ENCODE measurements around the gene C3orf22. TPM values are rescaled to one million over a fixed set of nuclear protein-coding genes. Genes with fewer than 3 reads are reported as not detected.

Gene C3orf22
- total and polyA plus RNA-seq, 9 of the 15 experiments (the other 6 are each of a cell fraction or from before 2014, with no cell fraction given), result not detected

GRCh38 chr3:126551839-126552687, 6.7 kb downstream of the C3orf22 start:
- no peak overlapping the region for H3K27ac ChIP-seq (ENCODE audit: extremely low read depth, low read depth, low read length)
- no peaks in the 10 kb centered on the region for H3K79me2 ChIP-seq (ENCODE audit: control insufficient read depth, insufficient read depth, low read length)
- no peak overlapping the region for H3K4me3 ChIP-seq
- H3K4me1 ChIP-seq (replicated peaks in 1 of 2; ENCODE audit: control insufficient read depth in 2 of 2, insufficient read depth in 2 of 2, low read length in 2 of 2), result no peaks in the 10 kb centered on the region
- intact Hi-C loops (cut with micrococcal nuclease), result no loop called here
- no peaks in the 10 kb centered on the region for H3K9me3 ChIP-seq (replicated peaks; ENCODE audit: control insufficient read depth, insufficient read depth, low read depth, low read length)
- no peaks in the 10 kb centered on the region for H3K9me1 ChIP-seq (ENCODE audit: control insufficient read depth, insufficient read depth, low read length)
- H3K36me3 ChIP-seq (ENCODE audit: control insufficient read depth, insufficient read depth, low read length), result no peaks in the 10 kb centered on the region
- no peak overlapping the region for H3K9ac ChIP-seq (ENCODE audit: insufficient read depth in 1 of 2, low read depth in 2 of 2, low read length in 2 of 2)
- POLR2A ChIA-PET, result no interaction called here
- FAIRE-seq (no peak), DNase-seq (ENCODE audit: extremely low read depth in 1 of 4, low spot score in 3 of 4) (no peak), ATAC-seq (no peak)
- CTCF ChIA-PET (ENCODE audit: low intra/inter-chr PET ratio), result no interaction called here
- under 1% methylated on average over 15 of the region's 17 CpGs for WGBS (ENCODE audit: insufficient coverage, low coverage, missing lambda C conversion rate)
- peaks cover 4% of the 10 kb centered on the region; the same call in 1 of the 2 replicates for H4K20me1 ChIP-seq (replicated peaks; ENCODE audit: control insufficient read depth, insufficient read depth, low read length)
- peaks cover 2 to 58% of the 10 kb centered on the region in 2 experiments; a peak in 2 of 5 replicates for H3K27me3 ChIP-seq (ENCODE audit: control insufficient read depth in 2 of 2, insufficient read depth in 2 of 2, low read length in 2 of 2)
- BruUV-seq (replicated peaks), result no TSS peak
- H3K4me2 ChIP-seq (ENCODE audit: insufficient read depth, low read length), result no peak overlapping the region
- in situ Hi-C loops (cut with MboI), result no loop called here
- H2AFZ ChIP-seq (ENCODE audit: low read depth, low read length), result no peak overlapping the region
- TF ChIP-seq ZNF518B (CRISPR knock-in tag; IDR thresholded peaks at IDR 0.05) (no peak), HNRNPL (IDR thresholded peaks at IDR 0.05; ENCODE audit: low read depth, low read length) (no peak), MXD1 (CRISPR knock-in tag; IDR thresholded peaks at IDR 0.05; ENCODE audit: borderline replicate concordance, poor library complexity, severe bottlenecking) (no peak), TOE1 (IDR thresholded peaks at IDR 0.05; ENCODE audit: borderline replicate concordance) (no peak), TOE1 (CRISPR knock-in tag; IDR thresholded peaks at IDR 0.05; ENCODE audit: borderline replicate concordance, low read depth) (no peak), SMAD1 (IDR thresholded peaks at IDR 0.05; ENCODE audit: low read depth, low read length, partially characterized antibody) (no peak), ZNF512 (tag; IDR thresholded peaks at IDR 0.05) (no peak), RB1 (IDR thresholded peaks at IDR 0.05; ENCODE audit: low read depth) (no peak), GABPB2 (CRISPR knock-in tag; conservative IDR thresholded peaks at IDR 0.05) (no peak), HMGXB4 (CRISPR knock-in tag; IDR thresholded peaks at IDR 0.05) (no peak), C11orf30 (IDR thresholded peaks at IDR 0.05; ENCODE audit: low read depth) (no peak), ID3 (CRISPR knock-in tag; IDR thresholded peaks at IDR 0.05) (no peak), ID3 (tag; IDR thresholded peaks at IDR 0.05) (no peak)

Measured in K562 (cell line).